Lower leg skin (tissue), 4 donors: ENCODE data around the gene ERGIC1. TPM values are rescaled to one million over a fixed set of nuclear protein-coding genes. Genes with fewer than 3 reads are reported as not detected.

Experiments used
- DNase-seq, 2 donors: peaks; one replicate each; pipeline ENCODE4 v3.0.0-alpha.2; 2019; ENCODE audit warnings: low spot score in 2 of 2
- H3K4me3 ChIP-seq: fragments of 200-600 bp; sonication (generic); 2 replicates; pipeline ENCODE4 v1.5.1; 2017; ENCODE audit warnings: mild to moderate bottlenecking, low read depth; ENCODE audit not compliant: poor library complexity, severe bottlenecking
- POLR2A ChIP-seq, 2 donors: fragments of 450-650 bp; IDR thresholded peaks; one replicate each; pipeline ENCODE4 v1.6.1; 2016 to 2017; ENCODE audit warnings: antibody characterized with exemption in 2 of 2, mild to moderate bottlenecking in 1 of 2, moderate library complexity in 1 of 2
- WGBS, 2 donors: methylation state at CpG; one replicate each; pipeline ENCODE4 v1.1.5; 2018; 5-methylcytosine and 5-hydroxymethylcytosine counted together
- intact Hi-C: fragments of 100-400 bp; cut with DNase I; formaldehyde crosslinking; loops from one replicate; pipeline ENCODE4 v1.15.0; 2023; ENCODE audit warnings: low total_unique reads
- total RNA-seq, 4 donors: library from RNA; depleted of rRNA; stranded (reverse); fragments of >200 nt; gene quantifications; one replicate each; pipeline ENCODE4 v1.1.0, GENCODE V29; 2016
- TF ChIP-seq, protein P1 (sequence below), 3 donors: fragments of 450-650 bp; IDR thresholded peaks; one replicate each; pipeline ENCODE4 v1.5.1; 2016; ENCODE audit warnings: antibody characterized with exemption in 3 of 3, mild to moderate bottlenecking in 3 of 3, moderate library complexity in 2 of 3

ERGIC1 gene
- total RNA-seq, 4 donors from 2014 or later, result 62.9 to 114 (median 82.6) TPM

DNA sequence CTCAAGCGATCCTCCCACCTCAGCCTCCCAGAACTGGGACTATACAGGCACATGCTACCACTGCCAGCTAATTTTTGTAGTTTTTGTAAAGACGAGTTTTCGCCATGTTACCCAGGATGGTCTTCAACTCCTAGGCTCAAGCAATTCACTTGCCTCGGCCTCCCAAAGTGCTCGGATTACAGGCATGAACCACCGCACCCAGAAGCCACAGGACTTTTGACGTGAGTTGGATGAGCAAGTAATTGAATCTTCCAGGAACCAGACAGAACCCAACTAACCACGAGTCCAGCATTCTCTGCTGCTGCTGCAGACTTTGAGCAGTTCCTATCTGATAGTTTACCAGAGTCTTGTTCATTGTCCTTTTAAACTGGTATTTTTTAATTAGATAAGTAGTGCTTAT is 139.9 kb downstream of the ERGIC1 start:
- TF ChIP-seq, protein P1, sequence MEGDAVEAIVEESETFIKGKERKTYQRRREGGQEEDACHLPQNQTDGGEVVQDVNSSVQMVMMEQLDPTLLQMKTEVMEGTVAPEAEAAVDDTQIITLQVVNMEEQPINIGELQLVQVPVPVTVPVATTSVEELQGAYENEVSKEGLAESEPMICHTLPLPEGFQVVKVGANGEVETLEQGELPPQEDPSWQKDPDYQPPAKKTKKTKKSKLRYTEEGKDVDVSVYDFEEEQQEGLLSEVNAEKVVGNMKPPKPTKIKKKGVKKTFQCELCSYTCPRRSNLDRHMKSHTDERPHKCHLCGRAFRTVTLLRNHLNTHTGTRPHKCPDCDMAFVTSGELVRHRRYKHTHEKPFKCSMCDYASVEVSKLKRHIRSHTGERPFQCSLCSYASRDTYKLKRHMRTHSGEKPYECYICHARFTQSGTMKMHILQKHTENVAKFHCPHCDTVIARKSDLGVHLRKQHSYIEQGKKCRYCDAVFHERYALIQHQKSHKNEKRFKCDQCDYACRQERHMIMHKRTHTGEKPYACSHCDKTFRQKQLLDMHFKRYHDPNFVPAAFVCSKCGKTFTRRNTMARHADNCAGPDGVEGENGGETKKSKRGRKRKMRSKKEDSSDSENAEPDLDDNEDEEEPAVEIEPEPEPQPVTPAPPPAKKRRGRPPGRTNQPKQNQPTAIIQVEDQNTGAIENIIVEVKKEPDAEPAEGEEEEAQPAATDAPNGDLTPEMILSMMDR (IDR thresholded peaks at IDR 0.05), result no peak
- no peak for TF ChIP-seq POLR2A (IDR thresholded peaks at IDR 0.05)
- no peak overlapping the region for H3K4me3 ChIP-seq
- intact Hi-C loops, result no loop called here
- peak in 1 of 2 donors; percentile 29 for DNase-seq
- WGBS, 2 donors, result 86% methylated on average over 8 of the region's 8 CpGs

DNA sequence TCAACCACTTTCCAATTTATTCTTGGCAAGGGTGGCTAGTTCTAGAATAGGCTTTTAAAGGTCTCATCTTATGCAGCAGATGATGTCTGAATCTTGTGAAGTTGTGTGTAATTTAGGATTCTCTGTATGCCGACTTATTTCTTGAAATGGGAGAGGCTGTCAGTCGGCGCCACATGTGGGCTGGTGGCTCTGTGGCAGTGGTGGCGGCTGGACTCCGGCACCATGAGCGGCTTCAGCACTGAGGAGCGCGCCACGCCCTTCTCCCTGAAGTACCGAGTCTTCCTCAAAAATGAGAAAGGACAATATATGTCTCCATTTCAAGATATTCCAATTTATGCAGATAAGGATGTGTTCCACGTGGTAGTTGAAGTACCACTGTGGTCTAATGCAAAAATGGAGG is 141.2 kb downstream of the ERGIC1 start:
- WGBS, 2 donors, result 86 to 92% methylated on average over 11 of the region's 11 CpGs
- H3K4me3 ChIP-seq, result no peak overlapping the region
- no peak for DNase-seq
- intact Hi-C loops, result no loop called here
- TF ChIP-seq, protein P1 (IDR thresholded peaks at IDR 0.05), result no peak
- no peak for TF ChIP-seq POLR2A (IDR thresholded peaks at IDR 0.05)

DNA sequence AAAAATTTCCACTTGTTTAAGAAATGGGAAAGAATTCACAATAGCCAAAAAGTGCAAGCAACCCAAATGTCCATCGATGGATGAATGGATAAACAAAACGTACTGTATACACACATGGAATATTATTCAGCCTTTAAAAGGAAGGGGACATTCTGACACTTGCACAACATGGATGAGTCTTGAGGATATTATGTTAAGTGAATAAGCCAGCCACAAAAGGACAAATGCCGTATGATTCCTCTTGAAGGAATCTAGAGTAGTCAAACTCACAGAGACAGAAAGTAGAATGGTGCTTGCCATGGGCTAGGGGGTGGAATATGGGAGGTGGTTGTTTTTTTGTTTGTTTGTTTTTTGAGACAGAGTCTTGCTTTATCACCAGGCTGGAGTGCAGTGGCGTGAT is 145.7 kb downstream of the ERGIC1 start:
- no peak for TF ChIP-seq POLR2A (IDR thresholded peaks at IDR 0.05)
- TF ChIP-seq, protein P1 (IDR thresholded peaks at IDR 0.05), result no peak
- no peak overlapping the region for H3K4me3 ChIP-seq
- WGBS, 2 donors, result 83 to 93% methylated on average over 4 of the region's 4 CpGs
- DNase-seq, result no peak
- intact Hi-C loops, result loop anchor here (10.0 kb wide), 1 partner anchor 165 kb away; the partner anchor contains the start of gene BNIP1

DNA sequence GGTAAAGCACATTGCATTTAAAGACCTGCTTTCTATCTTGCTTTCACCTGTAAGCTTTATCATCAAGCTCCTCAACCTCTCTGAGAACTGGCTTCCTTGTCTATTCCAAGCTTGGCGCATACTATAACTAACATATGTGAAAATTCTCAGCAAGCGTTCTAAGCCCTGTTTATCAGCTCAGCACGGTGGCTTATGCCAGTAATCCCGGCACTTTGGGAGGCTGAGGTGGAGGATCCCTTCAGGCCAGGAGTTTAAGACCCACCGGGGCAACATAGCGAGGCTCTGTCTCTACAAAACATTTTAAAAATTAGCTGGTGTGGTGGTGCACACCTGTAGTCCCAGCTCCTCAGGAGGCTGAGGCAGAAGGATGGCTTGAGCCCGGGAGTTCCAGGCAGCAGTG is 147.9 kb downstream of the ERGIC1 start:
- 90 to 94% methylated on average over 7 of the region's 7 CpGs for WGBS, 2 donors
- no peak for TF ChIP-seq POLR2A (IDR thresholded peaks at IDR 0.05)
- TF ChIP-seq, protein P1 (IDR thresholded peaks at IDR 0.05), result no peak
- no peak overlapping the region for H3K4me3 ChIP-seq
- DNase-seq, result no peak
- intact Hi-C loops, result loop anchor here (10.0 kb wide), 1 partner anchor 163 kb away; the partner anchor contains the start of gene BNIP1

DNA sequence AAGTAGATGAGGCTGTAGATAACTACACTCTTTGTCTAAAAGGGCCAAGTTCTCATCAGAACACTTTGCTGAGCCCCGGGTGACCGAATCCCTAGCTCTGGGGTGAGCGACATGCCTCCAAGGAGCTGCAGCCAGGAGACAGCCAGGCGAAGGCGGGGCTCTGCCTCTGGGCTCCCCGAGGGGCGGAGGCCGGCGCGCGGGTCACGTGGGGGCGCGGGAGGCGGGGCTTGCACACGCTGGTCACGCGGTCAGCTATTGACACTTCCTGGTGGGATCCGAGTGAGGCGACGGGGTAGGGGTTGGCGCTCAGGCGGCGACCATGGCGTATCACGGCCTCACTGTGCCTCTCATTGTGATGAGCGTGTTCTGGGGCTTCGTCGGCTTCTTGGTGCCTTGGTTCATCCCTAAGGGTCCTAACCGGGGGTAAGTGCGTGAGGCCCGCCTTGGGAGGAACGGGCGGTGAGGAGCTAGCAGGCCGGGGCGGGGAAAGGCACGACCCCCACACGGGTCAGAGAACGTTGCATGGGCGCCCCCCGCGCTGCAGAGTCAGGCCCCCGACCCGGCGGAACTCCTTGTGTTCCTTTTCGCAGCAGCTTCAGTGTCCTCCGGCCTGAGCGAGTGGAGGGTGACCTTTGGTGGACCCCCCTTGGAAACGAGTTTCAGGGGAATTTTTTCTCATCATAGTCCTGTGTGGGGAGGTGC is 149.6 kb downstream of the ERGIC1 start, which contains the start of gene ATP6V0E1:
Gene ATP6V0E1, plus strand, starts transcription at position 230 of the 702 bp plus-strand sequence. Its CDS starts 90 bp downstream, at position 320.
- TF ChIP-seq, protein P1 (IDR thresholded peaks at IDR 0.05), result no peak
- TF ChIP-seq POLR2A (IDR thresholded peaks at IDR 0.05), result peak in 1 of 2 donors; percentile 82
- WGBS, 2 donors, result 0 to 1% methylated on average over 14 to 47 of the region's 49 CpGs
- intact Hi-C loops, result loop anchor here (10.0 kb wide), 1 partner anchor 161 kb away; the partner anchor contains the start of gene BNIP1
- peak; percentile 96 to 99 for DNase-seq
- peak within 1 kb of the TSS; percentile 95 for H3K4me3 ChIP-seq
